MM.1S (cell line): Measurements from ENCODE around the gene MSL1.

Source experiments
- DNase-seq: peaks from one replicate; pipeline ENCODE4 v3.0.0-alpha.2; 2015
- H2AFZ ChIP-seq: fragments of 300-600 bp; sonication (generic); 2 replicates; pipeline ENCODE4 v1.6.0; 2016; ENCODE audit warnings: antibody characterized with exemption, low read length
- H3F3A ChIP-seq: fragments of 300-600 bp; sonication (generic); 2 replicates; pipeline ENCODE4 v1.6.1; 2016; ENCODE audit warnings: mild to moderate bottlenecking, antibody characterized with exemption, low read length, moderate library complexity, mixed read lengths; ENCODE audit not compliant: insufficient read depth
- H3K27ac ChIP-seq: fragments of 300-600 bp; sonication (generic); 2 replicates; pipeline ENCODE4 v1.5.1; 2016; ENCODE audit warnings: mild to moderate bottlenecking, low read length
- H3K27me3 ChIP-seq: fragments of 300-600 bp; sonication (generic); replicated peaks from 2 replicates; pipeline ENCODE4 v1.6.0; 2016; ENCODE audit warnings: low read length; ENCODE audit not compliant: insufficient read depth
- H3K36me3 ChIP-seq: fragments of 300-600 bp; sonication (generic); replicated peaks from 2 replicates; pipeline ENCODE4 v1.6.1; 2016; ENCODE audit warnings: mild to moderate bottlenecking, low read length, mixed read lengths; ENCODE audit not compliant: insufficient read depth
- H3K4me1 ChIP-seq: fragments of 300-600 bp; sonication (generic); 2 replicates; pipeline ENCODE4 v1.6.1; 2016; ENCODE audit warnings: low read length, mixed read lengths
- H3K4me2 ChIP-seq: fragments of 300-600 bp; sonication (generic); 2 replicates; pipeline ENCODE4 v1.6.0; 2016; ENCODE audit warnings: low read depth, low read length
- H3K4me3 ChIP-seq: fragments of 300-600 bp; sonication (generic); 2 replicates; pipeline ENCODE4 v1.5.1; 2016; ENCODE audit warnings: low read length, mixed read lengths
- H3K79me2 ChIP-seq: fragments of 300-600 bp; sonication (generic); 2 replicates; pipeline ENCODE4 v1.6.1; 2016; ENCODE audit warnings: mixed run types, low read length, mixed read lengths
- H3K9ac ChIP-seq: fragments of 300-600 bp; sonication (generic); 2 replicates; pipeline ENCODE4 v1.6.1; 2016; ENCODE audit warnings: low read length, mixed read lengths
- H3K9me2 ChIP-seq: fragments of 300-600 bp; sonication (generic); replicated peaks from 2 replicates; pipeline ENCODE4 v1.6.1; 2016; ENCODE audit warnings: mild to moderate bottlenecking, low read length, mixed read lengths; ENCODE audit not compliant: insufficient read depth
- H3K9me3 ChIP-seq: fragments of 300-600 bp; sonication (generic); replicated peaks from 2 replicates; pipeline ENCODE4 v1.6.1; 2016; ENCODE audit warnings: mild to moderate bottlenecking, low read length, mixed read lengths; ENCODE audit not compliant: insufficient read depth
- H4K20me1 ChIP-seq: fragments of 300-600 bp; sonication (generic); 2 replicates; pipeline ENCODE4 v1.6.1; 2016; ENCODE audit warnings: mild to moderate bottlenecking, low read length, moderate library complexity, mixed read lengths; ENCODE audit not compliant: insufficient read depth
- EZH2 ChIP-seq: fragments of 300-600 bp; sonication (generic); optimal IDR thresholded peaks from 2 replicates; pipeline ENCODE3; 2017; ENCODE audit warnings: low read depth, mild to moderate bottlenecking, antibody characterized with exemption, low read length, mixed read lengths
- EZH2phosphoT487 ChIP-seq: fragments of 300-600 bp; sonication (generic); IDR thresholded peaks from 2 replicates; pipeline ENCODE4 v1.6.1; 2018; ENCODE audit warnings: antibody characterized with exemption, low read length
- TF ChIP-seq, protein P1 (sequence below): fragments of 300-600 bp; sonication (generic); IDR thresholded peaks from 2 replicates; pipeline ENCODE4 v1.5.1; 2016; ENCODE audit warnings: antibody characterized with exemption, low read length, mixed read lengths

The MSL1 gene

DNA sequence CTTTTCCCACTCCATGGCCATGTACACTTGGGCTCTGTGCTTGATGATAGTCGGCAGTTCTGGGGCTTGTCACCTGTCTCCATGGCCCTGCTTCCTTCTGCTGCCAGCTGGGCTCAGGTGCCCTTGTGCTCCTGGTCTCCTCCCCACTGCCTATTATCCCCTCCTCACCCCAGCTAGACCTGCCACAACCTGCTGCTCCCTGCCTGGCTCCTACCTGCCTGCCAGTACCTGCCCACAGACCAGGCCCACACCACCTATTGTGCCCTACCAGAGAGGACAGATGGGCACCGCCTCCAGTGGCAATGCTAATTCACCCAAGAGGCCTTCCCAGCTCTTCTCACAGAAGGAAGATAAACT, 55.0 kb downstream of the MSL1 start:
- Histone ChIP-seq H3K4me2 (peak overlapping the region; percentile 26; the same call in 1 of the 2 replicates), H3K79me2 (no peaks in the 10 kb centered on the region), H3K36me3 (no peaks in the 10 kb centered on the region), H3K9me2 (no peaks in the 10 kb centered on the region), H3K4me3 (no peak overlapping the region), H3K9ac (no peak overlapping the region), H3K27me3 (no peaks in the 10 kb centered on the region), H3K9me3 (no peaks in the 10 kb centered on the region), H3F3A (no peaks in the 10 kb centered on the region; the same call in 1 of the 2 replicates), H3K4me1 (0 out of 2 replicates have a peak, but pooled peaks cover 5% of the 10 kb centered on the region), H4K20me1 (no peaks in the 10 kb centered on the region), H3K27ac (no peak overlapping the region), H2AFZ (peak overlapping the region; percentile 28; the same call in 1 of the 2 replicates)
- TF ChIP-seq, protein P1, sequence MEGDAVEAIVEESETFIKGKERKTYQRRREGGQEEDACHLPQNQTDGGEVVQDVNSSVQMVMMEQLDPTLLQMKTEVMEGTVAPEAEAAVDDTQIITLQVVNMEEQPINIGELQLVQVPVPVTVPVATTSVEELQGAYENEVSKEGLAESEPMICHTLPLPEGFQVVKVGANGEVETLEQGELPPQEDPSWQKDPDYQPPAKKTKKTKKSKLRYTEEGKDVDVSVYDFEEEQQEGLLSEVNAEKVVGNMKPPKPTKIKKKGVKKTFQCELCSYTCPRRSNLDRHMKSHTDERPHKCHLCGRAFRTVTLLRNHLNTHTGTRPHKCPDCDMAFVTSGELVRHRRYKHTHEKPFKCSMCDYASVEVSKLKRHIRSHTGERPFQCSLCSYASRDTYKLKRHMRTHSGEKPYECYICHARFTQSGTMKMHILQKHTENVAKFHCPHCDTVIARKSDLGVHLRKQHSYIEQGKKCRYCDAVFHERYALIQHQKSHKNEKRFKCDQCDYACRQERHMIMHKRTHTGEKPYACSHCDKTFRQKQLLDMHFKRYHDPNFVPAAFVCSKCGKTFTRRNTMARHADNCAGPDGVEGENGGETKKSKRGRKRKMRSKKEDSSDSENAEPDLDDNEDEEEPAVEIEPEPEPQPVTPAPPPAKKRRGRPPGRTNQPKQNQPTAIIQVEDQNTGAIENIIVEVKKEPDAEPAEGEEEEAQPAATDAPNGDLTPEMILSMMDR, result no peak
- no peak for TF ChIP-seq EZH2
- TF ChIP-seq EZH2phosphoT487, result no peak
- no peak for DNase-seq

DNA sequence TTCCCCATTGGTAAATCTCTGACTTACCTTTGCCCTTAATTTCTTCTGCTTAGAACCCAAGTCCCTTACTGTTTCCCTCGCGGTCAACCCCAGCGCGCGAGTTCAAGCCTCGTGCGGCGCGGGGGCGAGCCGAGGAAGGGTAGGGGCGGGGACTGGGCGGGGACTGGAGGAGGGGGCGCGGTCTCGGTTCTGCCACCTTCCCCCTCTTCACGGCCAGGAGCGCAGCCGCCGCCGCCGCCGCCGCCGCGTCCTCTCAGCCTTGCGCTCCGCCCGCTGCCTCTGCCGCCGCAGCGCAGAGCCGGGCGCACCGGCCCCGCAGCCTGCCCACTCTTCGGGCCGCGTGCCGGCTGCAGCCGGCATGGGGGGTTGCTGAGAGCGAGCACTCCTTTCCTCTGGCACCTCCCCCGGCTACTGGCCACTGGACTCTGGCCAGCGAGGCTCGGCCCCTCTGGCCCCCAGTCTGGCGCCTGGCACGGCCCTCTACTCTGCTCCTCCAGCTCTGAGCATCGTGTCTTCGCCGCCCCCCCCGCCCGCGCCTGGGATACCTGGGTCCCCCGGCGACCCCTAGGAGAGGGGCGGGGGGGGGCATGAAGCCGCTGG, 55.6 kb downstream of the MSL1 start, which contains the start of gene RAPGEFL1:
Gene RAPGEFL1, plus strand, starts transcription at position 196 of the 600 bp plus-strand sequence. Its CDS starts 392 bp downstream, at position 588.
- Histone ChIP-seq H3K4me2 (peak within 1 kb of the TSS; percentile 65; the same call in 1 of the 2 replicates), H3K36me3 (no peaks in the 10 kb centered on the region), H3K4me1 (0 out of 2 replicates have a peak, but pooled peaks cover 5% of the 10 kb centered on the region), H4K20me1 (no peaks in the 10 kb centered on the region), H3F3A (no peaks in the 10 kb centered on the region; the same call in 1 of the 2 replicates), H3K9ac (no peak within 1 kb of the TSS; the same call in 1 of the 2 replicates), H3K4me3 (peak within 1 kb of the TSS; percentile 24; the same call in 1 of the 2 replicates), H2AFZ (peak within 1 kb of the TSS; percentile 28; the same call in 1 of the 2 replicates), H3K9me2 (no peaks in the 10 kb centered on the region), H3K9me3 (no peaks in the 10 kb centered on the region), H3K79me2 (no peaks in the 10 kb centered on the region), H3K27ac (no peak within 1 kb of the TSS), H3K27me3 (no peaks in the 10 kb centered on the region)
- peak; percentile 57 for DNase-seq
- TF ChIP-seq EZH2, result no peak
- TF ChIP-seq, protein P1, result no peak
- TF ChIP-seq EZH2phosphoT487, result no peak

DNA sequence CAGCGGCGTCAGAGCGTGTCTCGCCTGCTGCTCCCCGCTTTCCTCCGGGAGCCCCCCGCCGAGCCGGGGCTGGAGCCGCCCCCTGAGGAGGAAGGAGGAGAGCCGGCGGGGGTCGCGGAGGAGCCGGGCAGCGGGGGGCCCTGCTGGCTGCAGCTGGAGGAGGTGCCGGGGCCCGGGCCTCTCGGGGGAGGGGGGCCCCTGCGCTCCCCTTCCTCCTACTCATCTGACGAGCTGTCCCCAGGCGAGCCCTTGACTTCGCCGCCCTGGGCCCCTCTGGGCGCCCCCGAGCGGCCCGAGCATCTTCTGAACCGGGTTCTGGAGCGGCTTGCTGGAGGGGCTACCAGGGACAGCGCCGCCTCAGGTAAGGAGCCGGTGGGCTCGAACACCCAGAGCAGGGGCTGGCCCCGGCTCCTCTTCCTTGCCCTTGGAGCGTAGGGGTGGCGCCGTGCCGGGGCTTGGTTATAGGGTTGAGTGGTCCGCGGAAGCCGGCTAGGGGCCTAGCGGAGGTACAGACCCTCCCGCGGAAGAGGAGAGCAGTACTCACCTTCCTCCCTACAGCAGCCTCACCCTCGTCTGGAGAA, 56.3 kb downstream of the MSL1 start:
- H2AFZ ChIP-seq, result no peak overlapping the region
- H3F3A ChIP-seq, result no peaks in the 10 kb centered on the region; the same call in 1 of the 2 replicates
- no peaks in the 10 kb centered on the region for H3K9me3 ChIP-seq
- 0 out of 2 replicates have a peak, but pooled peaks cover 5% of the 10 kb centered on the region for H3K4me1 ChIP-seq
- H3K27me3 ChIP-seq, result no peaks in the 10 kb centered on the region
- no peak overlapping the region; the same call in 1 of the 2 replicates for H3K4me2 ChIP-seq
- H3K27ac ChIP-seq, result no peak overlapping the region
- H3K9me2 ChIP-seq, result no peaks in the 10 kb centered on the region
- H3K9ac ChIP-seq, result no peak overlapping the region
- no peaks in the 10 kb centered on the region for H4K20me1 ChIP-seq
- H3K36me3 ChIP-seq, result no peaks in the 10 kb centered on the region
- TF ChIP-seq, protein P1, result no peak
- no peak overlapping the region for H3K4me3 ChIP-seq
- DNase-seq, result no peak
- H3K79me2 ChIP-seq, result no peaks in the 10 kb centered on the region
